ENCODE results near the gene PIR.

PIR gene

GRCh38 chrX:15522464-15522863 lies 29.3 kb upstream of the PIR start:
- no peak overlapping the region for H3K4me3 ChIP-seq (replicated peaks; ENCODE audit: low read depth, low read length)
- no peak for TF ChIP-seq CTCF (IDR thresholded peaks at IDR 0.05; ENCODE audit: low read depth, low read length, missing control alignments)
- DNase-seq (ENCODE audit: extremely low read depth, low read depth): no peak

- no peak for TF ChIP-seq CTCF (IDR thresholded peaks at IDR 0.05; ENCODE audit: low read depth, low read length, missing control alignments)
- no peak overlapping the region for H3K4me3 ChIP-seq (replicated peaks; ENCODE audit: low read depth, low read length)
- no peak for DNase-seq (ENCODE audit: extremely low read depth, low read depth)
These were observed 22.8 kb upstream of the PIR start for GRCh38 chrX:15515931-15516330.

GRCh38 chrX:15514279-15514678 lies 21.1 kb upstream of the PIR start:
- no peak for TF ChIP-seq CTCF (IDR thresholded peaks at IDR 0.05; ENCODE audit: low read depth, low read length, missing control alignments)
- no peak for DNase-seq (ENCODE audit: extremely low read depth, low read depth)
- H3K4me3 ChIP-seq (replicated peaks; ENCODE audit: low read depth, low read length): no peak overlapping the region

- no peak for DNase-seq (ENCODE audit: extremely low read depth, low read depth)
- no peak for TF ChIP-seq CTCF (IDR thresholded peaks at IDR 0.05; ENCODE audit: low read depth, low read length, missing control alignments)
- no peak overlapping the region for H3K4me3 ChIP-seq (replicated peaks; ENCODE audit: low read depth, low read length)
These were observed 19.4 kb upstream of the PIR start for GRCh38 chrX:15512401-15512965.

GRCh38 chrX:15511563-15511962 lies 18.4 kb upstream of the PIR start:
- H3K4me3 ChIP-seq (replicated peaks; ENCODE audit: low read depth, low read length): no peak overlapping the region
- DNase-seq (ENCODE audit: extremely low read depth, low read depth): no peak
- no peak for TF ChIP-seq CTCF (IDR thresholded peaks at IDR 0.05; ENCODE audit: low read depth, low read length, missing control alignments)

GRCh38 chrX:15509845-15510244 lies 16.7 kb upstream of the PIR start:
- no peak for DNase-seq (ENCODE audit: extremely low read depth, low read depth)
- no peak for TF ChIP-seq CTCF (IDR thresholded peaks at IDR 0.05; ENCODE audit: low read depth, low read length, missing control alignments)
- no peak overlapping the region for H3K4me3 ChIP-seq (replicated peaks; ENCODE audit: low read depth, low read length)

- no peak overlapping the region for H3K4me3 ChIP-seq (replicated peaks; ENCODE audit: low read depth, low read length)
- DNase-seq (ENCODE audit: extremely low read depth, low read depth): no peak
- no peak for TF ChIP-seq CTCF (IDR thresholded peaks at IDR 0.05; ENCODE audit: low read depth, low read length, missing control alignments)
These were observed 13.9 kb upstream of the PIR start for GRCh38 chrX:15507005-15507404.
